ENCODE results near the gene ARHGAP40. TPM values are rescaled to one million over a fixed set of nuclear protein-coding genes. Genes with fewer than 3 reads are reported as not detected.

Gene ARHGAP40
- total and polyA plus RNA-seq, 9 of the 15 experiments (the other 6 are each of a cell fraction or from before 2014, with no cell fraction given), result not detected

GRCh38 chr20:38674092-38674764 lies 72.6 kb downstream of the ARHGAP40 start (continued):
- TF ChIP-seq HMG20A (CRISPR knock-in tag; conservative IDR thresholded peaks at IDR 0.05) (no peak), KHSRP (IDR thresholded peaks at IDR 0.05) (no peak), RBM22 (IDR thresholded peaks at IDR 0.05; ENCODE audit: low read depth, low read length, poor library complexity, severe bottlenecking) (no peak), ELK1 (CRISPR knock-in tag; IDR thresholded peaks at IDR 0.05) (no peak), CHD1 (IDR thresholded peaks at IDR 0.05; ENCODE audit: low read length) (no peak), GTF2A2 (tag; IDR thresholded peaks at IDR 0.05) (no peak), DEAF1 (CRISPR knock-in tag; IDR thresholded peaks at IDR 0.05) (no peak), CHD2 (IDR thresholded peaks at IDR 0.05; ENCODE audit: low read depth, low read length) (no peak), EWSR1 (IDR thresholded peaks at IDR 0.05; ENCODE audit: borderline replicate concordance, low read depth, partially characterized antibody) (no peak), CBX5 (IDR thresholded peaks at IDR 0.05; ENCODE audit: borderline replicate concordance, low read depth) (no peak), RREB1 (CRISPR knock-in tag; IDR thresholded peaks at IDR 0.05) (no peak), THRA (IDR thresholded peaks at IDR 0.05) (no peak), ZNF12 (CRISPR knock-in tag; IDR thresholded peaks at IDR 0.05) (no peak), TGIF2 (CRISPR knock-in tag; IDR thresholded peaks at IDR 0.05) (no peak), NCOA4 (IDR thresholded peaks at IDR 0.05; ENCODE audit: partially characterized antibody) (no peak), ZNF398 (CRISPR knock-in tag; IDR thresholded peaks at IDR 0.05) (no peak)

Data from K562 (cell line).